ENCODE data around the gene SUSD1. TPM values are rescaled to one million over a fixed set of nuclear protein-coding genes. Genes with fewer than 3 reads are reported as not detected.

The SUSD1 gene
- total and polyA plus RNA-seq, 2 of the 13 experiments (the other 11 are each of a cell fraction or from before 2014, with no cell fraction given): 25.9 to 32.3 TPM

DNA sequence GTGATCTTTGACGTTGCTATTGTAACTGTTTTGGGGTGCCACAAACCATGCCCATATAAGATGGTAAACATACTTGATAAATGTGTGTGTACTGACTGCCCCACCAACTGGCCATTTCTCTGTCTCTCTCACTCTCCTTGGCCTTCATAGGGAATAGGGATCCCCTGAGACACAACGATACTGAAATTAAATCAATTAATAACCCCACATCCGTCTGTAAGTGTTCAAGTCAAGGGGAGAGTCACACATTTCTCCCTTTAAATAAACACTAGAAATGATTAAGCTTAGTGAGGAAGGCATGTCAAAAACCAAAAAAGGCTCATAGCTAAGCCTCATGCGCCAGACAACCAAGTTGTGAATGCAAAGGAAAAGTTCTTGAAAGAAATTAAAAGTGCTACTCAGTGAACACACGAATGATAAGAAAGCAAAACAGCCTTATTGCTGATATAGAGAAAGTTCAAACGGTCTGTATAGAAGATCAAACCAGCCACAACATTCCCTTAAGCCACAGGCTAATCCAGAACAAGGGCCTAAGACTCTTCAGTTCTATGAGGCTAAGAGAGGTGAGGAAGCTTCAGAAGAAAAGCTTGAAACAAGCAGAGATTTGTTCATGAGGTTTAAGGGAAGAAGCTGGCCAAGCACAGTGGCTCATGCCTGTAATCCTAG lies 167.4 kb downstream of the SUSD1 start:
- FAIRE-seq: no peak
- H3K27ac ChIP-seq (ENCODE audit: extremely low read length, insufficient read depth, low read length): no peak overlapping the region
- no peaks in the 10 kb centered on the region for H3K79me2 ChIP-seq (ENCODE audit: insufficient read depth, low read length)
- H4K20me1 ChIP-seq (ENCODE audit: insufficient read depth, low read length): no peaks in the 10 kb centered on the region
- CTCF ChIA-PET (ENCODE audit: low intra/inter-chr PET ratio, low total read pairs): no interaction called here
- intact Hi-C loops (cut with micrococcal nuclease; ENCODE audit: unreplicated experiment): no loop called here
- BruUV-seq (replicated peaks): no TSS peak
- peaks cover 17% of the 10 kb centered on the region for H3K4me1 ChIP-seq (ENCODE audit: insufficient read depth, low read length)
- in situ Hi-C loops (cut with HindIII; ENCODE audit: extremely low pct_ligation_motif_present, low pct_unique_long_range_greater_than_20kb): no loop called here
- no peaks in the 10 kb centered on the region for H3K36me3 ChIP-seq (replicated peaks in 1 of 2; ENCODE audit: control insufficient read depth in 1 of 2, insufficient read depth in 2 of 2, low read length in 2 of 2)
- ATAC-seq: no peak
- POLR2A ChIA-PET: no interaction called here
- no peak for DNase-seq (ENCODE audit: low spot score)
- no peaks in the 10 kb centered on the region for H3K27me3 ChIP-seq (ENCODE audit: control insufficient read depth in 1 of 2, insufficient read depth in 2 of 2, low read length in 2 of 2)
- WGBS (ENCODE audit: low lambda C conversion rate): 17% methylated on average over 6 of the region's 6 CpGs
- H3K9me3 ChIP-seq (ENCODE audit: low read length): no peaks in the 10 kb centered on the region
- no peak overlapping the region for H3K4me2 ChIP-seq (ENCODE audit: low read depth, low read length)
- TF ChIP-seq RAD21 (CRISPR knock-in tag; IDR thresholded peaks at IDR 0.05): no peak
- TF ChIP-seq SIX1 (CRISPR knock-in tag; IDR thresholded peaks at IDR 0.05; ENCODE audit: borderline replicate concordance): no peak
- TF ChIP-seq PRPF4 (IDR thresholded peaks at IDR 0.05; ENCODE audit: low read depth, low read length, poor library complexity, severe bottlenecking): no peak
- no peak for TF ChIP-seq IRX3 (CRISPR knock-in tag; IDR thresholded peaks at IDR 0.05; ENCODE audit: borderline replicate concordance, low read depth)
- TF ChIP-seq FOXP1 (IDR thresholded peaks at IDR 0.05): no peak
- TF ChIP-seq FOXP1 (CRISPR knock-in tag; IDR thresholded peaks at IDR 0.05): no peak
- no peak for TF ChIP-seq ZMYM3 (CRISPR knock-in tag; IDR thresholded peaks at IDR 0.05)
- TF ChIP-seq AGO2 (optimal IDR thresholded peaks at IDR 0.05; ENCODE audit: low read depth, low read length): no peak
- no peak for TF ChIP-seq RXRA (CRISPR knock-in tag; IDR thresholded peaks at IDR 0.05)
- H3K4me3 ChIP-seq (replicated peaks in 1 of 3; ENCODE audit: insufficient read depth in 1 of 3, low read depth in 2 of 3, low read length in 3 of 3): no peak overlapping the region
- H2AFZ ChIP-seq (ENCODE audit: low read length): no peak overlapping the region
- no peak overlapping the region for H3K9ac ChIP-seq (ENCODE audit: insufficient read depth, low read depth, low read length)

DNA sequence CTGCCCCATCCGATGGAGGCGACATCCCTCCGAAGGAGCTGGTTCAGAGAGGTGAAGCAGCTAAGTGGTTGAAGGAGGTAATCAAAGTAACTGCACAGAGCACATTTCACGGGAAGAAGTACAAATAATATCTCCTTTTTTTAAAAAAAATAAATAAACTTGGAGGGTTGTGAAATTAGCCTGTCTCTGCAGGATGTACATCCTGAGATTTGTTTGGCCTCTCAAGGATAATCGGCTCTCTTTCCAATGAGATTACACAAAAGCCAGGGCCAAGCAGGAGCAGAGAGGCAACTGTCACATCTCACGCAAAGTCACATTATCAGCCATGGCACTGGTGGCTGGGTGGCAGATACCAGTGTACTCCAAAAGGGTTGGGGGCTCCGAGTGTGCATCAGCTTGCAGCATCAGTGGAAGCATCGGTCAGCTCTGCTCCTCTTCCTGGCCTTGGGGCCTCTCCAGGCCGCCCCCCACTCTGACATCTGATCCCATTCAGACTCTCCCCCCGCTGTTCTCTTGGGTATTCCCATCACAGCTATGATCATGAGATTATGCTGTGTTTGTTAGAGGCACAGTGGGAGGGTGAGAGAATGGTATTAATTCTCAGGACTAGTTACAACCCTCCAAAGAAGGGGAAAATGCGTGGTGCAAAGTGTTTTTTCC lies 168.6 kb downstream of the SUSD1 start:
- H3K79me2 ChIP-seq (ENCODE audit: insufficient read depth, low read length): no peaks in the 10 kb centered on the region
- WGBS (ENCODE audit: low lambda C conversion rate): 53% methylated on average over 11 of the region's 11 CpGs
- no peak overlapping the region for H3K9ac ChIP-seq (ENCODE audit: insufficient read depth, low read depth, low read length)
- no peaks in the 10 kb centered on the region for H3K36me3 ChIP-seq (replicated peaks in 1 of 2; ENCODE audit: control insufficient read depth in 1 of 2, insufficient read depth in 2 of 2, low read length in 2 of 2)
- no peak overlapping the region for H3K4me3 ChIP-seq (replicated peaks in 1 of 3; ENCODE audit: insufficient read depth in 1 of 3, low read depth in 2 of 3, low read length in 3 of 3)
- peaks cover 5% of the 10 kb centered on the region for H3K4me1 ChIP-seq (ENCODE audit: insufficient read depth, low read length)
- ChIA-PET CTCF (ENCODE audit: low intra/inter-chr PET ratio, low total read pairs) (no interaction called here), POLR2A (no interaction called here)
- in situ Hi-C loops (cut with HindIII; ENCODE audit: extremely low pct_ligation_motif_present, low pct_unique_long_range_greater_than_20kb): no loop called here
- ATAC-seq: no peak
- no peak overlapping the region for H2AFZ ChIP-seq (ENCODE audit: low read length)
- no peak overlapping the region for H3K27ac ChIP-seq (ENCODE audit: extremely low read length, insufficient read depth, low read length)
- H3K4me2 ChIP-seq (ENCODE audit: low read depth, low read length): no peak overlapping the region
- H3K9me3 ChIP-seq (ENCODE audit: low read length): no peaks in the 10 kb centered on the region
- intact Hi-C loops (cut with micrococcal nuclease; ENCODE audit: unreplicated experiment): no loop called here
- no peak for FAIRE-seq
- BruUV-seq (replicated peaks): no TSS peak
- H4K20me1 ChIP-seq (ENCODE audit: insufficient read depth, low read length): no peaks in the 10 kb centered on the region
- no peaks in the 10 kb centered on the region for H3K27me3 ChIP-seq (ENCODE audit: control insufficient read depth in 1 of 2, insufficient read depth in 2 of 2, low read length in 2 of 2)
- no peak for DNase-seq (ENCODE audit: low spot score)
- TF ChIP-seq, protein P1, sequence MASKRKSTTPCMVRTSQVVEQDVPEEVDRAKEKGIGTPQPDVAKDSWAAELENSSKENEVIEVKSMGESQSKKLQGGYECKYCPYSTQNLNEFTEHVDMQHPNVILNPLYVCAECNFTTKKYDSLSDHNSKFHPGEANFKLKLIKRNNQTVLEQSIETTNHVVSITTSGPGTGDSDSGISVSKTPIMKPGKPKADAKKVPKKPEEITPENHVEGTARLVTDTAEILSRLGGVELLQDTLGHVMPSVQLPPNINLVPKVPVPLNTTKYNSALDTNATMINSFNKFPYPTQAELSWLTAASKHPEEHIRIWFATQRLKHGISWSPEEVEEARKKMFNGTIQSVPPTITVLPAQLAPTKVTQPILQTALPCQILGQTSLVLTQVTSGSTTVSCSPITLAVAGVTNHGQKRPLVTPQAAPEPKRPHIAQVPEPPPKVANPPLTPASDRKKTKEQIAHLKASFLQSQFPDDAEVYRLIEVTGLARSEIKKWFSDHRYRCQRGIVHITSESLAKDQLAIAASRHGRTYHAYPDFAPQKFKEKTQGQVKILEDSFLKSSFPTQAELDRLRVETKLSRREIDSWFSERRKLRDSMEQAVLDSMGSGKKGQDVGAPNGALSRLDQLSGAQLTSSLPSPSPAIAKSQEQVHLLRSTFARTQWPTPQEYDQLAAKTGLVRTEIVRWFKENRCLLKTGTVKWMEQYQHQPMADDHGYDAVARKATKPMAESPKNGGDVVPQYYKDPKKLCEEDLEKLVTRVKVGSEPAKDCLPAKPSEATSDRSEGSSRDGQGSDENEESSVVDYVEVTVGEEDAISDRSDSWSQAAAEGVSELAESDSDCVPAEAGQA (IDR thresholded peaks at IDR 0.05; ENCODE audit: low read depth): no peak
- TF ChIP-seq, protein P1 (CRISPR knock-in tag; IDR thresholded peaks at IDR 0.05; ENCODE audit: borderline replicate concordance): no peak
- TF ChIP-seq ZNF7 (CRISPR knock-in tag; IDR thresholded peaks at IDR 0.05): no peak
- no peak for TF ChIP-seq MAF1 (CRISPR knock-in tag; IDR thresholded peaks at IDR 0.05; ENCODE audit: borderline replicate concordance)
- TF ChIP-seq AGO2 (optimal IDR thresholded peaks at IDR 0.05; ENCODE audit: low read depth, low read length): no peak
- no peak for TF ChIP-seq HOXA9 (CRISPR knock-in tag; IDR thresholded peaks at IDR 0.05; ENCODE audit: borderline replicate concordance)

Measured in HepG2 (cell line).